BE2C (cell line): ENCODE data around the gene GPER1.
A peak's percentile ranks its signal among the peaks of the same experiment; 100 is the strongest.

Source experiments
- DNase-seq: peaks from one replicate; pipeline ENCODE4 v3.0.0-alpha.2; 2020
- H3K27me3 ChIP-seq: fragments of 250-450 bp; sonication (Bioruptor Pico); 2 replicates; pipeline ENCODE4 v1.5.1; 2020; ENCODE audit warnings: mild to moderate bottlenecking
- H3K36me3 ChIP-seq: fragments of 250-450 bp; sonication (Bioruptor Pico); 2 replicates; pipeline ENCODE4 v1.5.1; 2020; ENCODE audit warnings: mild to moderate bottlenecking
- H3K4me1 ChIP-seq: fragments of 250-450 bp; sonication (Bioruptor Pico); 2 replicates; pipeline ENCODE4 v1.5.1; 2020
- H3K4me3 ChIP-seq: 2 replicates; pipeline ENCODE4 v1.5.1; 2011; ENCODE audit warnings: low read depth, low read length
- H3K9me3 ChIP-seq: fragments of 250-450 bp; sonication (Bioruptor Pico); 2 replicates; pipeline ENCODE4 v1.5.1; 2020
- CTCF ChIP-seq: IDR thresholded peaks from 2 replicates; pipeline ENCODE4 v1.5.1; 2012; ENCODE audit warnings: mild to moderate bottlenecking, low read depth, low read length

The GPER1 gene

GRCh38 chr7:1054438-1054837 is 33.5 kb upstream of the GPER1 start:
- DNase-seq: no peak
- Histone ChIP-seq H3K9me3 (no peaks in the 10 kb centered on the region), H3K36me3 (peaks cover 12% of the 10 kb centered on the region), H3K27me3 (no peaks in the 10 kb centered on the region), H3K4me1 (peaks cover 25% of the 10 kb centered on the region), H3K4me3 (no peak overlapping the region)
- TF ChIP-seq CTCF: no peak

GRCh38 chr7:1054861-1055450 is 33.0 kb upstream of the GPER1 start:
- Histone ChIP-seq H3K4me1 (peaks cover 25% of the 10 kb centered on the region), H3K4me3 (peak overlapping the region; percentile 40)
- peak; percentile 94 for DNase-seq

GRCh38 chr7:1055491-1055955 is 32.4 kb upstream of the GPER1 start:
- no peak for TF ChIP-seq CTCF

More at GRCh38 chr7:1054861-1055450, 33.0 kb upstream of the GPER1 start:
- Histone ChIP-seq H3K27me3 (no peaks in the 10 kb centered on the region), H3K9me3 (no peaks in the 10 kb centered on the region), H3K36me3 (peaks cover 12% of the 10 kb centered on the region)
- TF ChIP-seq CTCF: no peak

GRCh38 chr7:1055956-1056784 is 31.7 kb upstream of the GPER1 start:
- Histone ChIP-seq H3K4me1 (peaks cover 25% of the 10 kb centered on the region), H3K4me3 (peak overlapping the region; percentile 40), H3K36me3 (peaks cover 12% of the 10 kb centered on the region), H3K9me3 (no peaks in the 10 kb centered on the region), H3K27me3 (no peaks in the 10 kb centered on the region)
- no peak for TF ChIP-seq CTCF
- peak; percentile 70 for DNase-seq

More at GRCh38 chr7:1055491-1055955, 32.4 kb upstream of the GPER1 start:
- Histone ChIP-seq H3K36me3 (peaks cover 12% of the 10 kb centered on the region), H3K4me1 (peaks cover 25% of the 10 kb centered on the region), H3K27me3 (no peaks in the 10 kb centered on the region), H3K9me3 (no peaks in the 10 kb centered on the region), H3K4me3 (peak overlapping the region; percentile 40)
- no peak for DNase-seq

GRCh38 chr7:1056785-1057410 is 31.0 kb upstream of the GPER1 start:
- Histone ChIP-seq H3K4me3 (no peak overlapping the region), H3K27me3 (no peaks in the 10 kb centered on the region), H3K9me3 (no peaks in the 10 kb centered on the region), H3K36me3 (peaks cover 12% of the 10 kb centered on the region), H3K4me1 (peaks cover 25% of the 10 kb centered on the region)
- no peak for DNase-seq
- TF ChIP-seq CTCF: no peak
